GM18505 (cell line): ENCODE results near the gene TMC1.

ENCODE experiments used
- ATAC-seq: cut with Tn5 transposase; IDR thresholded peaks from one replicate; pipeline ENCODE4 v1.9.1; 2021; ENCODE audit not compliant: unreplicated experiment
- POLR2A ChIP-seq: IDR thresholded peaks from 4 replicates; pipeline ENCODE4 v1.6.1; 2011; ENCODE audit warnings: borderline replicate concordance; ENCODE audit not compliant: insufficient read depth, insufficient read length; ENCODE audit errors: extremely low read depth

The TMC1 gene

DNA sequence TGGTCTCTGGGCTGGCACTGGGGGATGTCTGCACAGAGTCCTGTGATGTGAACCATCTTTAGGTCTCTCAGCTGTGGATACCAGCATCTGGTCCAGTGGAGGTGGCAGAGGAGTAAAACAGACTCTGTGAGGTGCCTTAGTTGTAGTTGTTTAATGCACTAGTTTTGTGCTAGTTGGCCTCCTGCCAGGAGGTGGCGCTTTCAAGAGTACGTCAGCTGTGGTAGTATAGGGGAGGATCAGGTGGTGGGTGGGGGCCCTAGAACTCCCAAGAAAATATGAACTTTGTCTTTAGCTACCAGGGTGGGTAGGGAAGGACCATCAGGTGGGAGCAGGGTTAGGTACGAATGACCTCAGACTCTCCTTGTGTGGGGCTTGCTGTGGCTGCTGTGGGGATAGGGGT is 197.1 kb downstream of the TMC1 start:
- TF ChIP-seq POLR2A: no peak

DNA sequence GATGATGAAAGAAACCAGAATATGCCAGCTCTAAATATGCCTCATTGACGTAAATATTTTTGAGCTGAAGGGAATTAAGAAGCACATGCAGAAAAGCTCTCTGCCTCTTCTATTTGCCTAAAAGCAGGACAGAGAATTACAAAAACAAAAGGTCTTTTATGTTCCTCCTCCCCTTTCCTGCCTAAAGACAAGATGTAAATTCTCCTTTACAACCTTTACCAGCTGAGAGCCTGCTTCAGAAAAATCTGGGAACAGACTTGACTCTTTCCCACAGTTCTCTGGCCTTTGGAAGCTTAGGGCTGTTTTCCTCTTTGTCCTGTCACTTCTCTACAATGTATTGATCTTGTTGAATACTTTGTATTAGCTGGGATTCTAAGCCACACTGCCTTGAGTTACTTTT is 199.7 kb downstream of the TMC1 start:
- ATAC-seq: no peak
- TF ChIP-seq POLR2A: no peak

More for the DNA sequence above, 197.1 kb downstream of the TMC1 start:
- no peak for ATAC-seq

DNA sequence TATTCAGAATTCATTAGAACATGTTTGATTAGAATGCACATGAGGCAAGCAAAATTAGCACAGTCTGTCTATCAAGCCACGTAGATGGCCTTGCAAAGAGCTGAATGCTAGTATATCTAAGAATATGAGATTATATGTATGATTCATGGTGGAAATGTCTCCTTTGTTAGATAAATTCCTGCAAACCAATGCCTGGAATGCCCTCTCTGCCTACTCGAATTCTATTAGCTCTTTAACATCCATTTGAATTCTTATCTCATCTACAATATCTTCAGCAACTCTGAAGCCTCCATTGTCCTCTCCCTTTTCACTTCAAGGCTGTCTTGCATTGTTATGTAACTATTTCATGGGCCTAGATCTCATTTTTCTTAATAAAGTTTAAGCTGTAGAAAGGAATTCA is 205.5 kb downstream of the TMC1 start:
- no peak for TF ChIP-seq POLR2A
- ATAC-seq: no peak

DNA sequence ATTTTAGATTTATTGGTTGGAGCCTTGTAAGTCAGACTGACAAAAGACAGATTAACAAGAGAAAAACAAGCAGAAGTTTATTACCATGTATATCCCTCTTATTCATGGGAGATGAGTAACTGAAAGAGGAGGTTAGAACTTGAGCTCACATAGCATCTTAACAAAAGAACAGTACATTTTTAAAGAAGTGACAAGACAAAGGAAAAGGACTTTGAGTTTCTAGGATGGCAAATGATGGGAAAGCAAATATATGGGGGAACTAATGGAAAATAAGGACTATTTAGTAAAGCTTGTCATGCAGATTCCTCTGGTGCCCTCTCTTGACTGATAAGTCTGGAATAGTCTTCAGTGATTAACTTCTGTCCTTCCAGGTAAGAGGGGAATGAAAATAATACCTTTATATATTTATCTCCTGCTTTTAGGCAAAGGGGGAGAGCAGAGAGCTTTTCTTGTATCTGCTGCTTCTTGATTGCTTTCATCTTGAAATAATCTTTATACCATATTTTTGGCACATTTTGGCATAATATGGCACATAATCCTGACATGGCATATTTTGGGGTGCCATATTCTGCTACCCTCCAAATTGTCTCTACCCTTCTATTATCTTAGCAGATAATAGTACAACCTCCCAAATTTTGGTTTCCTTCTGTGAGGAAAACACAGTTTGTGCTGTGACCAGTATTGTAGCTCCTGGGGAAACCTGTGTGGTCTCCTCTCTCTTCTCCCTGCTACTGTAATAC is 206.8 kb downstream of the TMC1 start:
- ATAC-seq: no peak
- no peak for TF ChIP-seq POLR2A

DNA sequence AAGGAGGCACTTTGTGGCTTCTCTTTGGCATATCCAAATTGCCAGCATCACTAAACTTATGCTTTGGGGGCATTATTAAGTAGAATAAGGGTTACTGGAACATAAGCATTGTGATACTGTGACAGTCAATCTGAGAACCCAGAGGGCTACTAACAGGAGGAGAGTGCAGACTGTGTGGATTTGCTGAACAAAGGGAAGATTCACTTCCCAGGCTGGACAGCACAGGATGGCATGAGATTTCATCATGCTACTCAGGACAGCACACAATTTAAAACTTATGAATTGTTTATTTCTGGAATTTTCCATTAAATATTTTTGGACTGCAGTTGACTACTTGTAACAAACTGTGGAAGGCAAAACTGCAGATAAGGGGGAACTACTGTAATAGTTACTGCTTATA is 212.5 kb downstream of the TMC1 start:
- ATAC-seq: no peak
- TF ChIP-seq POLR2A: no peak

DNA sequence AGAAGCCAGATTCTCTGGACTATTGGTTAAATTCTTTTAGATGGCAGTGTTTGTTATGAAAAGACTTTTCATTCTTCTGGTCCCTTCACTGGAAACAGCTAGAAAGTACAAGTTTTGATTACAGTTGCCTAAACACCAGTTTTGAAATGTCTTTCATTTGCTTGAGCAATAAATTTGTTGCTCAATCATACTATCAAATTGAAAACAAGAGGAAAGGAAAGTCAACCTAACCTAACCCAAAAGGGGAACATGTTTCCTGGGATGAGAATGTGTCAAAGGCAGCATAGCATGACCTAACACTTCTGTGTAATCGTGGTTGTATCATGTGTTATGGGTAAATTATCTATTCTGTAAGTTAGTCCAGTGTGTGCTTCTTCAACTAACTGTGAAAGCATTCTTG is 213.2 kb downstream of the TMC1 start:
- no peak for TF ChIP-seq POLR2A

DNA sequence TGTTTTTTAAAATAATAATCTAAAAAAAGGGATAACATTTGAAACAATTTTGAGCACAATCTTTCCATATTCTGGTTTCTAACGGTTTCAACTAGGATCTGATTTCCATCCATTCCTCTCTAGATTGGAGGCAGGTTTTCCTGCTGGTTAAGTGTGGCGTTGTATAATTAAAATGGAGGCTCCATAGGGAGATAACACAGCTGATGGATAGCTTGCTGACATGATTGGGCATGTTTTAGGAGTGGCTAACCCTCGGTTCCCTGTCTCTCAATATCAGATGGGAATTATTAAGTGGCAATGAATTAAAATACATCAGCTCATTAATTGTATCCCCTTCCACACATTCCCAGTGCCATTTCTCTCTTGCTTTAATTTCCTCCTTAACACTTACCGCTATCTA is 222.4 kb downstream of the TMC1 start:
- no peak for ATAC-seq
- no peak for TF ChIP-seq POLR2A

More for the DNA sequence above, 213.2 kb downstream of the TMC1 start:
- ATAC-seq: no peak

DNA sequence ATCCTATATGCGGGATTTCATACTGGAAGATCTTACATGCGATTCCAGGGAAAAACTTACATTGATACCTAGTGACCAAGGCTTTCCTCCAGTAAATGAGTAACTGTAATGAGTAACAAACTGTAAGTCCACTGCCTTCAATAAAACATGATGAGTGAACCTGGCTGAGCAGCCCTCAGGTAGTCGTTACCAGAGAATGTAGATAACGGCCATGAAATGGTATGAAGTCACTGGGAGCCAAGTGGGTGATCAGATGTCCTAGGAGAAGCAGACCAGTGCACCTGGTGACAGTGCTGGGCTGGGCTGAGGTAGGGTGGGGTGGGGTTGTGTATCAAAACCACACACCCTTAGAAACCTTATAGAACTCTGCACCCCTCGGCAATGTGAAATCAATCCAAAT is 227.9 kb downstream of the TMC1 start:
- TF ChIP-seq POLR2A: no peak
- no peak for ATAC-seq

DNA sequence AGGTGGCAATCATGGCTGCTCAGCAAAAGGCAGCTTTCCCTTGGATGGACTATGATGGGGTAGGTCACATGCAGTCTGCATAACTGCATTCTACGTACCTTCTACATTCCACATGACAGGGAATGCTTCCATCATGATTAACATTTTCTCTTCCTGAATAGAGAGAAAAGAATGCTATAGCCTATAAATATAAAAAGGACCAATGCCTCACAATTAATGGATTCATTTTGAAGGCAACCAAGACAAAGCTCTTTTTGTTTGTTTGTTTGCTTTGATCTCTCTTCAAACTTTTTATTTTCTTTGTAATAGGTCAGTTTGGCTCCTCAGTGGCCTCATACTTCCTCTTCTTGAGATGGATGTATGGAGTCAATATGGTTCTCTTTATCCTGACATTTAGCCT is 230.1 kb downstream of the TMC1 start:
- no peak for TF ChIP-seq POLR2A
- no peak for ATAC-seq

DNA sequence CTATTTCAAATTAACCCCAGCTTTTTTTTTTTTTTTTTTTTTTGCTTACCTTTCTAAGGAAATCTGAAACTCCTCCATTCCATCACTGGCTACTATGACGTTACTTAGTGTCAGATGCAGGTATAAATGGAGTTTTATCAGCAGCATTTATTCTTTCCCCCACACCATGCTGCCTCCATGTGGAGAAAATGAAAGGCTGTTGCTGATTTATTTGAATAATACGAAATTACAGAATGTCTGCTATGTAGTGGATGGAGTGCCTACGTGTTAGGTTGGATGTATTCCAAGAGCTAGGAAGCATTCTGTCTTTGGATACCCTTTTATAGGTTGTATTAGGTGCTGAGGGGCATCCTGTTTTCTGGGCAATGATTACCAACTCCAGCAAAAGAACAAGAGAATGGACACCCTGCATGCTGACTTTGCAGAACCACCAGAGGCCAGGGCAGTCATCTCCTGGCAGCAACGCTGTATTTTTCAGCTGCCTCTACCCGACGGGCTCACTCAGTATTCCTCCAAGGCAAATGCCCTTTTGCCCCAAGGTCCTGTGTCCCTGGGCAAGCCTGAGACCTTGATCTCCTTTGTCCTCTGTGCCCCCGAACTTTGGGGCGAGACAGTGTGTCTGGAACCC is 232.0 kb downstream of the TMC1 start:
- no peak for TF ChIP-seq POLR2A

DNA sequence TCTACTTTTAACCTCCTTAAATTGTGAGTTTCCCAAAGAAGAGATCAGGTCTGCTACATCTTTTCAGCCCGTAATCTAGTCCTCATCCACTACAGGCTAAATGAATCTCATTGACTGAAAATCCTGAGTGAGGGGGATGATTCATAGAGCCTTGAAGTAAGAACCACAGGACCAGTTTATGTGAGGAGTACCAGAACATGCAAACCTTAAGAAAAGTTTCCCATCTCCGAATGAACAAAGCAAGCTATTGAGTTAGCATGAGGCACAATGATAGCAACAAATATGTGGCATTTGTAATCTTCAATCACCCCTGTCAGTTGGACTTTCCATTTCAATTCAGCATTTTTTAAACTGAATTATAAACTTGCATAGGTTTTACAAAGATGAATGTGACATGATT is 234.4 kb downstream of the TMC1 start:
- ATAC-seq: no peak
- no peak for TF ChIP-seq POLR2A

More for the DNA sequence above, 232.0 kb downstream of the TMC1 start:
- no peak for ATAC-seq

DNA sequence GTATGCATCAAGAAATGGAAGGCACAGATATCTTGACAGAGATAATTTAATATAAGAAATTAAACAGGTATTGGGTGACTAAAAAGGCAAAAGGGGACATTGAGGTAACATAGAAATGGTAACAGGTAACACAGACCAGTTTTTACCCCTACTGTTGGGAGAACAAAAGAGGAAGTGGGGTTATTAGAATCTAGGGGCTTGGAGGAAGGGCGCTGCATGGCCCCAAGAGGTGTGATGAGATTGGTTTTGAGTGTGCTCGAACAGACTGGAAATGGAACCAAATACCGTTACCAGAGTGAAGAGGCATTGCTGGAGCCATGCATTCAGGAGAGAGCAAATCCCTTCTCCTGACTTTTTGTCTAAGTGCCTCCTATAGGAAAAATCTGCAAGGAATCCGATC is 237.5 kb downstream of the TMC1 start:
- ATAC-seq: no peak
- no peak for TF ChIP-seq POLR2A

DNA sequence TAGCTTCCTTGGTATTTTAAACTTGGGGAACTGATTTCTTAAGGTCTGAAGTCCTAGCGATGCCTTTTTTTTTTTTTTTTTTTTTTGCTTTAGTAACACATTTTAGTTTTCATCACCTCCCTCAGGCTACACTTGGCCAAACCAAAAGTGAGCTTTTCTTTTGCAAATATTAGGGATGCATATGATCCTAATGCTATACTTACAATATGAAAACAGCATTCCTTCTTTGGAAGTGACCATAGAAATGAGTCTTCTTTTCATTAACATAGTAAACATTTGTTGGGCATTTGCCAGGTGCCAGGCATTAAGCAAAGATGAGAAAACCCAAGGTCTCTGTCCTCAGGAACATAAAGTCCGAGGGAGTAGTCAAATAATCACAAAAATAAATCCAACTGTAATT is 241.6 kb downstream of the TMC1 start:
- TF ChIP-seq POLR2A: no peak
- ATAC-seq: no peak

DNA sequence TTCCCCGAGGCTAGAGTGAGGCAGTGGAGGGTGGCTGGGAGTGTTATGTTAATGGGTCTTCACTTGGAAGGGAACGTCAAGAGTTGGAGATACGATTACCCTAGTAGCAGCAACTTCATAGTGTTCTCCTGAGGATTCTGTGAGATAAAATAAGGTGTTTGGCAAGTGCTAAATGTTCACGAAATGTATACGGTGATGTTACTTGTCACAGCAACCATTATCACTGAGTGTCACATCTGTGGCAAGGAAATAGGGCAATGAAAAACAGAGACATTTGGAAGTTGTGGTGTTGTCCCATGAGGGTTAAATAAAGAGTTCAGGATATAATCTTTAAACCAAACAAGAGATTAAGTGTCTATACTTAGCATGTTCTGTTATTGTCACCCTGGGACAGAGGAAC is 248.1 kb downstream of the TMC1 start:
- TF ChIP-seq POLR2A: no peak
- ATAC-seq: no peak
